DMS153 (cell line): ENCODE results near the gene TRIM3.

Experiments
- DNase-seq: peaks from one replicate; lab custom pipeline; 2025; lab: John Stamatoyannopoulos, UW

The TRIM3 gene

DNA sequence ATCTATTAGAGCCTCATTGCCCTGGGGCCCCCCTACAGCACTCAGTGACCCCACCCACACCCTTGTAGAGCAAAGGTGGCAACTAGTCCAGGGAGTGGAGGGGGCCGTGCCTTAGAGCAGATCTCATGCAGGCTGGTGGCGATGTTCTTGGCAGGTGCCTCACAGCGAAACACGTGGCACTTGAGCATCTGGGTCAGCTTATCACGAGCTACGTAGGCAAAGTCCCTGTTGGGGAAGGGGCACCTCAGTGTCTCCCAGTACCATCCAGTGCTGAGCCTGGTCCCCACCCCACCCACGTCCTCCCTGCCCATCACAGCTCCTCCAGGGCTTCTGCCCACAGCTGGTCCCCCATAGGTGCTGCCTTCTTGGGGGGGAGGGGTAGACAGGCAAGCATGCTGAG, 72.3 kb downstream of the TRIM3 start:
- DNase-seq = no peak

DNA sequence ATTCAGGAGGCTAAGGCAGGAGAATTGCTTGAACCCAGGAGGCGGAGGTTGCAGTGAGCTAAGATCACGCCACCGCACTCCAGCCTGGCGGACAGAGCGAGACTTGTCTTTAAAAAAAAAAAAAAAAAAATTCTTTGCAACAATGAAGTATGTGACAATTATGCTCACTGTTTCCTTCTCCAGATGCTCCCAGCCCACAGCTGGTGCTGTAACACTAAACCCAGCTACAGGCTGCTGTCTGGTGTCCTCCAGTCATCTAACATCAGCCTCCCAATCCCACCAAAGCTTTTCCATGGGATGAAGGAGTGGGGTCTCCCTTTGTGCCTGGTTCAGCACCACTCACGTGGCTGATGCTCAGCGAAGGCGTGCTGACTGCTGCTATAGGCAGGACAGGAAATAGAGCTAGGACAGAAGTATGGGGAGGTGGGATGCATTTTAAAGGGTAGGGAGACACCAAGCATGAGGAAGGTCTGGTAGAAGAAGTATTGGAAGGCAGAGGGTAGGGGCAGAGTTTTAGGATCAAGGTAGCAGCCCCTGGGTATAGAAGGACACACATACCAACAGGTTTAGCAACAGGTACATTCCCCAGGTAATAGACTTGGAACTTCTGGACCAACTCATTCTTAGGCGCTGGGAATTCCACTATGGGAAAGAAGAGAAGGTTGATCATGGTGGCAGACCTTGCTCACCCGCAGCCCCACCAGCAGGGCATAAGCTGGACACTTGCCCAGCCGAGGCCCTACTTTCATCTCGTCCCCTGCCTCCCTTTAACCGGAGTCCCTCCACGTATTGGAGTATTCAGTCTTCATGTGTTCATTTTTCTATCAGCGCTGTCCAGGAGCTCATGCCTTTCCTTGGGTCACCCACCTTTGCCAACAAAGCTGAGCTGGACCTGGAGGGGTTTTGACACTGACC, 73.1 kb downstream of the TRIM3 start:
- no peak for DNase-seq
